Measurements from ENCODE around the gene TMEM130.

TMEM130 gene

DNA sequence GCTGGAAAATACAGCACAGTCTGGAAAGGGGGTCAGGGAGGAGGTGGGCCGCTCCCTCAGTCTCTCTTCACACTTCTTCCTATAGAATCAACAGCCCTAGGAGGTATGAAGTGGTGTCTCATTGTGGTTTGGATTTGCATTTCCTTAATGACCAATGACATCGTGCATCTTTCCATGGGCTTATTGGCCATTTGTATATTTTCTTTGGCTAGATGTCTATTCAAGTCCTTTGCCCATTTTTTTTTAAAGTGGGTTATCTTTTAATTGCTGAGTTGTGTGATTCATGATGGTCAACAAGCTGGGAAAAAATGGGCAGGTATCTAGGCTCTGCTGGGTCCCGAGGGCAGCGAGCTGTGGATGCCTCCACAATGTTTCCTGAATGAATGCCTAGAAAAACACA, 29.1 kb downstream of the TMEM130 start:
- no peak for DNase-seq (ENCODE audit: low spot score)

DNA sequence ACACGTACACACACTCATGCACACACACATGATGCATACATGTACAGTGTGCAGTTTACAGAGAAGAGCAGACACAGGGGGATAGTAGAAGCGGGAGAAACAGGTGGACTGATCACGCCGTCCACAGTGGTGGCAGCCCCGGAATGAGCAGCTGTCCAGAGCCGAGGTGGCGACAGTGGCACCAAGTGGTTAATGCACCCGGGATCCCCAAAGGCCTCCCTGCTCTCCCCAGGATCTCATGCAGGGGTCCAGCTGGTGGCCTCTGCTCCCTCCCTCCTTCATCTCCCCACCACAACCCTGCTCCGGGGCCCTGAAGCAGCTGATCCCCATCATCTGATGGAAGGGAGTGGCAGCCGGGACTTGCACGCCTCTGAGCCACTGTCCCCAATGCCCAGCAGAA, 29.7 kb downstream of the TMEM130 start:
- DNase-seq (ENCODE audit: low spot score) = no peak

DNA sequence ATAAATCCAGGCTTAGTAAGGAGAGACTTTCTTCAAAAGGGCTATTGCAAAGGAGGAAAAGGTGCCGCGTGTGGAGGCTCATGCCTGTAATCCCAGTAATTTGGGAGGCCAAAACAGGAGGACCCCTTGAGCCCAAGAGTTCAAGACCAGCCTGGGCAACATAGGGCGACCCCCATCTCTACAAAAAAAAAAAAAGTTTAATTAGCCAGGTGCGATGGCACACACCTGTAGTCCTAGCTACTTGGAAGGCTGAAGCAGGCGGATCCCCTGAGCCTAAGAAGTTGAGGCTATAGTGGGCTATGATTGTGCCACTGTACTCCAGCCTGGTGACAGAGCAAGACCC, 32.2 kb downstream of the TMEM130 start:
- DNase-seq (ENCODE audit: low spot score) = no peak

DNA sequence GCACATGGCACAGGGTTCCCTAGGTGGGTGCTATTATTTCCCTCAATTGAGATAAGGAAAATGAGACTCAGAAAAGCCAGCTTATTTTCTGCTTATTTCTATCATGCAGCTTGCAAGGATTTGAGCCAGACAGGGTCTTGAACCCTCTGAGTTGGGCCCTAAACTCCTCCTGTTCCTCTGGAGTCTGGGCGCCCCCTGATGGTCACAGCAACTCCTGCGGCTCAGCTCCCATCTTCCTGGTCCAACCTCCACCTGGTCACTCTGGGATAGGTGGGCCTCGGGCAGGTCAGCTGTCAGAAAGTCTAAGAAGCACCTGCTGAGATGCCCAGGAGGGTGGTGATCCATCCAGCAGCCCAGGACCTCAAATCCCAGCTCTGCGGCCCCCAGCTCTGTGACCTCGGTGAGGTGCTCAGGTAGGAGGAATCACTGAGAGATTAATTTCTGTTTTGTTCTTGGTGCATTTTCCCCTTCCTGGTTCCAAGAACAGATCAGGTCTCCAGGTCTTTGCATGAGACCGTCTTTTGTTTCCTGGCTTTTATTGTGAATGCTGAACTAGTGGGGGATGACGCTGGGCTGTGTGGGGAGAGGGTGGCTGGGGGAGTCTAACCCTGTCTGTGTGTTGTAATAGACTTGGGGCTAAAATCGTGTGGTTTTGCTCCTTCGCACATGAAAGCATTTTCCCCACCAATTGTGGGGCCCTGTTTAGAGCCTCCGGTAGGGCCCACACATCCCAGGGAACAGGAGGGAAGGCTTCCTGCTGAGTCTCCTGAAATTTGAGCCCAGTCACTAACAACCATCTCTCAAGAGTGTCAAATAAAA, 32.8 kb downstream of the TMEM130 start:
- no peak for DNase-seq (ENCODE audit: low spot score)

DNA sequence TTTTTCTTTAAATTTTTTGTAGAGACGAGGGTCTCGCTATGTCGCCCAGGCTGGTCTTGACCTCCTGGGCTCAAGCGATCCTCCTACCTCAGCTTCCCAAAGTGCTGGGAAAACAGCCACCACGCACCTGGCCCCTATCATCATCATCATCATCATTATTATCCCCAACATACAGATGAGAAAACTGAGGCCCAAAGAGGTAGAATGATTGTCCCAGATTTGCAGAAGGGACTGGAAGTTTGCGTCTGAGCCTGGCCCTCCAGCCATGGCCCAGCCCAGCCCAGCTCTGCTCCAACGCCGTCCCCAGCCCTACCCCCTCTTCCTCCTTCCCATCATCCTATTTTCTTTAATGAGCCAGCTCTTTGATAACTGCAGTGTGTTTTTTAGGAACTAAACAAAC, 34.9 kb downstream of the TMEM130 start:
- DNase-seq (ENCODE audit: low spot score) = no peak

DNA sequence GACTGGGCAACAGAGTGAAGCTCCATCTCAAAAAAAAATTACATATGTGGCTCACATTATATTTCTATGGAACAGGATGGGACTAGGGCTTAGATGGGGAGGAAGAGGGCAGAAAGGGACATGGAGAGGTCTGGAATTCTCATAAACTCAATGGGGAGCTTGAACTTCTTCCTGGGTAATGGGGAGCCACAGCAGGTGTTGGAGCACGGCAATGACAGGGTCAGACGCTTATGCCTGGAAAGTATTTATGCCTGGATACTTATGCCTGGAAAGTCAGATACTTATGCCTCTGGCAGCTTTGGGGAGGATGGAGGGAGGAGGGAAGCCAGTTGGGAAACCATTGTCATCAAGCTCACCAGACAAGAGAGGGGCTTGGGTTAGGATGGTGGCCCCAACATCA, 36.8 kb downstream of the TMEM130 start:
- DNase-seq (ENCODE audit: low spot score) = no peak

DNA sequence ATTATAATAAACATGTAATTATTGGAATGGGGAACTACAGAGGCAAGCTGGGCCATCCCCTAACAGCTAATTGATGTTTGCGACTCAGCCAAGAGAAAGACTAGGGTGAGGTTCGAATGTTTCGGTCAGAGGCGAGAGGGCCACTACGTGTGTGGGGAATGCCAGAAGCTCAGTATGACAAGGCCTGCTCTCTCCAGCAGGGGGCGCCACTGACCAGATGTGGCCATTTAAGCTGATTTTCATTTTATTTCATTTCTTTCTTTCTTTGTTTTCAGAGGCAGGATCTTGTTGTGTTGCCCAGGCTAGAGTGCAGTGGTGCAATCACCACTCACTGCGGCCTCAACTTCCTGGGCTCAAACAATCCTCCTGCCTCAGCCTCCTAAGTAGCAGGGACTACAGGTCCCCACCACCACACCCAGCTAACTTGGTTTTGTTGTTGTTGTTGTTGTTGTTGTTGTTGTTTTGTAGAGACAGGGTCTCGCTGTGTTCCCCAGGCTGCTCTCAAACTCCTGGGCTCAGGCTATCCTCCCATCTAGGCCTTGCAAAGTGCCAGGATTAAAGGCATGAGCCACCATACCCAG, 38.1 kb downstream of the TMEM130 start:
- DNase-seq (ENCODE audit: low spot score) = peak; percentile 29

DNA sequence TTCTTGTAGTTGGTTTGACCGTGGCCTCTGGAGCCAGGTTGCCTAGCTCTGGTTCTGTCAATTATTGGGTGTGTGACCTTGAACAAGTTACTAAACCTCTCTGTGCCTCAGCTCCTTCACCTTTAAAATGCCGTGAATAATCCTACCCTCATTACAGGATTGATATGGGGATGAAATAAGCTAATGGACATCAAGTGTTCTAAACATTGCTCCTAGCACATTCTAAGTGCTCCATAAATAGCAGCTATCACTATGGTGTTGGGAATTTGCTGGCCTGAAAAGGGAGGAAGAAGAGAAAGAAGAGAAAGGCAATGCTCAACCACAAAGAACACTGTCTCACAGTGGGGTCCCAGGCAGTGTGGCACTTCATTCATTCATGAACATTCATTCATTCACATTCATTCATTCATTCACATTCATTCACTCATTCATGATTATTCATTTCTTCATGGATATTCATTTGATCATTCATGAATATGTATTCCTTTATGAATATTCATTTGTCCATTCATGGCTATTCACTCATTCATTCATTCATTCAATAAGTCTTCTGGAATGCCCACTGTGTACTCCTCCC, 38.8 kb downstream of the TMEM130 start:
- no peak for DNase-seq (ENCODE audit: low spot score)

DNA sequence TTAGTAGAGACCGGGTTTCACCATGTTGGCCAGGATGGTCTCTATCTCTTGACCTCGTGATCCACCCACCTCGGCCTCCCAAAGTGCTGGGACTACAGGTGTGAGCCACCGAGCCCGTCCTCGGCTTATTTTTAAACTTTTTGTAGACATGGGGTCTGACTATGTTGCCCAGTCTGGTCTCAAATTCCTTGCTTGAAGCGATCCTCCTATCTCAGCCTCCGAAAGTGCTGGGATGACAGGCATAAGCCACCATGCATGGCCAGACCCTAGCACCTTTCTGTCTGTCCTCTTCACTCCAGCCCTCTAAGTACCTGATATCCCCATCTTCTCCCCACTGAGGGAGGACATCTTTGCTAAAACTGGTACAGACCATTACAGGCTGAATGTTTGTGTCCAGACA, 41.4 kb downstream of the TMEM130 start:
- no peak for DNase-seq (ENCODE audit: low spot score)

DNA sequence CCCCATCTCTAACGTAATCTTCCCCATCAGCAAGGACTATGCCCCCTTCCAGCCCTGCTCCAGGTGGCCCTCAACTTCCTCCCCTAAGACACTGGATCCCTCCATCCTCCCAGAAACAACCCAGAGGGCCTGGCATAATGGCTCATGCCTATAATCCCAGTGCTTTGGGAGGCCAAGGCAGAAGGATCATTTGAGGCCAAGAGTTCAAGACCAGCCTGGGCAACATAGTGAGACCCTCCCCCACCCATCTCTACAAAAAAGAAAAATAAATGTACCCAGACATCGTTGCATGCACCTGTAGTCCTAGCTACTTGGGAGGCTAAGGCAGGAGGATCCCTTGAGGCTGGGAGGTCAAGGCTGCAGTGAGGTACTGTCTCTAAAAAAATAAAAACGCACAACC, 42.6 kb downstream of the TMEM130 start:
- no peak for DNase-seq (ENCODE audit: low spot score)

DNA sequence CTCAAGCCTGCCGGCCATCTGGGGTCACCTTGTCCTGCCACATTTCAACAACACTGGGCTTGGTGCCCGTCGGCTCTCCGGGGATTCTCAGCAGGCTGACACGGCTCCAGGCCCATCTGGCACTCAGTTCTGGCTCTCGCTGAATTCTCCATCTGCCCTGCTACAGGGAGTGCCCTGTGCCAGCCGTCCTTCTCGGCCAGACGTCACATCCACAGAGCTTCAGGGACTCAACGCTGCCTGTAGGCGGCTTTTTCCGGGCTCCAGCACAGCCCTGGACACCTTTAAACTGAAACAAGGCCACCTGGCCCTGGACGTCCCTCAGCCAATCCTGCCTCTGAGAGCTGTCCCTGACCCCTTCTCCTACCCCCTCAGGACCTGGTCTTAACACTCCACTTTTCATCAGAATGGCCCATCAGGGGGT, 43.0 kb downstream of the TMEM130 start:
- peak; percentile 22 for DNase-seq (ENCODE audit: low spot score)

DNA sequence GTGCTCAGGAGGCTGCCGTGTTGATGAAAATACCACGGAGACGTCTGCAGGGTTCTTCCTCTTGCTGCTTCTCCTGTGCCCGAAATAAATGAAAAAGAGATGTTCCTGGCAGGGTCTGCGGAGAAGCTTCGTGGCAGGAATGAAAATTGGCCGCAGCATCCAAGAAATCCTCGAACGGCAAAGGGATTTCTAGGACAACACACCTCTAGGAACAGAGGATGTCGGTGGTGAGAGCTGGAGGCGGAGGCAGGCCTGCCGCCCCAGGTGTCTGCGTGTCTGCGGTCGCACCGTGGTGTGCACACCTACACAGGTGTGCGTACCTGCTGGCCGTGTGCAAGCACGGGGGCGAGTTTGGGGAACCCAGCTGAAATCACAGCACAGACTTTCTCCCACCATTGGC, 43.4 kb downstream of the TMEM130 start:
- DNase-seq (ENCODE audit: low spot score) = no peak

DNA sequence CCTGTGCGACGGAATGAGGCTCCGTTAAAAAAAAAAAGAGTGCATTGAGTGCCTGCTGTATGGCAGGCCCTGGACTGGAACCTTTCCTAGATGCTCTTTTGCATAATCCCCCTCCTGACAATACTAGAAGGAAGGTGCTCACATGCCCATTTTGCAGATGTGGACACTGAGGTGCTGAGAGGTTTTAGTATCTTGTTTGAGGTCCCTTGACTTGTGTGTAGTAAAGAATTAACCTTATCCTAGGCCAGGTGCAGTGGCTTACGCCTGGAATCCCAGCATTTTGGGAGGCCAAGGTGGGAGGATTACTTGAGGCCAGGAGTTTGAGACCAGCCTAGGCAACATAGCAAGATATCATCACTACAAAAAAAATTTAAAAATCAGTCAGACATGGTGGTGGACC, 46.6 kb downstream of the TMEM130 start:
- DNase-seq (ENCODE audit: low spot score) = no peak

DNA sequence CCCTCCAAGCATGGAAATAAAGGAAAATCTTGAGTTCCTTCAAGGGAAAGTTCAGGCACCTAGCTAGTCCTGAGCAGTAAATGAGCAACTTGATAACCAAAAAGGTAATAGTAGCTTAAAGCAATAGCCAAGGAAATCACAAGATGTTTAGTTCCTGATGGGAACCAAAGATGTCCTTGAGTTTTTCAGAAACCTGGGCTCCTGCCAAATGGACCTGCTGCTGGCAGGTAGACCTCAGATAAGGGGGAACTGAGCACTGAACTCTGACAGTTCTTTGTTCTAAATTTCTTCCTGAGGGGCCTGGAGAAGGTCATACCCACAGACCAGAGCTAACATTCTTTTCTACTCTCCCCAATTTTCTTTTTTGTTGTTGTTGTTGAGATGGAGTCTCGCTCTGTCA, 48.5 kb downstream of the TMEM130 start:
- no peak for DNase-seq (ENCODE audit: low spot score)

DNA sequence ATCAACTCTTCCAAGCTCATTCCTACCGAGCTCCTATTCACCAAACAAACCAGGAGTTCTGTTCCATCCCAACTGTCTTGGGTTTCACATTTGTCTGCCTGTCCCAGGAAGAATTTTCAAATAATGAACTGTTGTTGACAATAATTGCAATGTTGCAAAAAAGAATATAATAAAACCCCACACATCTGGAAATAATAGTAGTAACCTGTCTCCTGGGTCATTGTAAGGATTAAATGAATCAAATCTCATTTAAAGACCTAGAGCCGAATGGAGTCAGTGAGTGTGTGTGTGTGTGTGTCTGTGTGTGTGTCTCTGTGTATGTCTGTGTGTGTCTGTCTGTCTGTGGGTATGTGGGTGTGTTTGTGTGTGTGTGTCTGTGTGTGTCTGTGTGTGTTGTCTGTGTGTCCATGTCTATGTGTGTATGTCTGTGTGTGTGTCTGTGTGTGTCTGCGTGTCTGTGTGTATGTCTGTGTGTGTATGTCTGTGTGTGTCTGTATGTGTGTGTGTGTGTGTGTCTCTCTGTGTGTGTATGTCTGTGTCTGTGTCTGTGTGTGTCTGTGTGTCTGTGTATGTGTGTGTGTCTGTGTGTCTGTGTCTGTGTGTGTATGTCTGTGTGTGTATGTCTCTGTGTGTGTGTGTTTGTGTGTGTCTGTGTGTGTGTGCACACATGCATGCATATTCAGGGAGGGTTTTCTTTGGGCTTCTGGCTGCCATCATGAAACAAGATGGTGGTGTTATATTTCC, 52.7 kb downstream of the TMEM130 start:
- no peak for DNase-seq (ENCODE audit: low spot score)

DNA sequence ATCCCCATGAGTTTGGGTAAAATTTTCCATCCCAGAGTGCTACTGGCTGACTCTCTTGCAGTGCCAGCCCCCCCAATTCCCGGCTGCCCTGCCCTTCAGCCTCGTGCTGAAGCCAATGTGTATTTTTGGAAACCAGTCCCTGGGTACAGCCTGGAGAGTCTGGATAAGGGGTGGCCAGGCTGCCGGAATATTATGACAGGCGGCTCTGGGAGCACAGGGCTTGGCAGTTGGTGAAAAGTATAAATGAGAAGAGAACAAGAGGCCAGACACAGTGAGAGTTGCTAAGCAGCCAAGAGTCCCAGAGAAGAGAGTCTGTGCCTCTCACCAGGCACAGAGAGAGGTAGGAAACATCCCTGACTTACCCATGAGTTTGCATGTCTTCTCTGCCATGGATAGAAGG, 53.6 kb downstream of the TMEM130 start:
- DNase-seq (ENCODE audit: low spot score) = no peak

DNA sequence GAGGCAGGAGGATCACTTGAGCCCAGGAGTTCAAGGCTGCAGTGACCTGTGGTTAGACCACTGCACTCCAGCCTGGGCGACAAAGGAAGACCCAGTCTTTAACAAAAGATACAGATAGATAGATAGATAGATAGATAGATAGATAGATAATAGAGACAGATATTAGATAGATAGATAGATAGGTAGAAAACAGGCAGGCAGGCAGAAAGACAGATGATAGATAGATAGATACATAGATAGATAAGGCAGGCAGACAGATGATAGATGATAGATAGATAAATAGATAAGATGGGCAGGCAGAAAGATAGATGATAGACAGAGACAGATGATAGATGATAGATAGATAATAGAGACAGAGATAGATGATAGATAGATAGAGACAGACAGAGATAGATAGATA, 54.5 kb downstream of the TMEM130 start:
- DNase-seq (ENCODE audit: low spot score) = no peak

DNA sequence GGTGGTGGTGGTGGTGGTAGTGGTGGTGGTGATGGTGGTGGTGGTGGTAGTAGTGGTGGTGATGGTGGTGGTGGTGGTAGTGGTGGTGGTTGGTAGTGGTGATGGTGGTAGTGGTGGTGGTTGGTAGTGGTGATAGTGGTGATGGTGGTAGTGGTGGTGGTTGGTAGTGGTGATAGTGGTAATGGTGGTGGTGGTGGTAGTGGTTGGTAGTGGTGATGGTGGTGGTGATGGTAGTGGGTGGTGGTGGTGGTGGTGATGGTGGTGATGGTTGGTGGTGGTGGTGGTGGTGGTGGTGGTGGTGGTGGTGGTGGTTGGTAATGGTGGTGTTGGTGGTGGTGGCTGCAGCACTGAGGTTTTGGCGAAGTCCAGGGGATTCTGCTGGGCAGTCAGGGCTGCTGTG, 58.5 kb downstream of the TMEM130 start:
- DNase-seq (ENCODE audit: low spot score) = no peak

DNA sequence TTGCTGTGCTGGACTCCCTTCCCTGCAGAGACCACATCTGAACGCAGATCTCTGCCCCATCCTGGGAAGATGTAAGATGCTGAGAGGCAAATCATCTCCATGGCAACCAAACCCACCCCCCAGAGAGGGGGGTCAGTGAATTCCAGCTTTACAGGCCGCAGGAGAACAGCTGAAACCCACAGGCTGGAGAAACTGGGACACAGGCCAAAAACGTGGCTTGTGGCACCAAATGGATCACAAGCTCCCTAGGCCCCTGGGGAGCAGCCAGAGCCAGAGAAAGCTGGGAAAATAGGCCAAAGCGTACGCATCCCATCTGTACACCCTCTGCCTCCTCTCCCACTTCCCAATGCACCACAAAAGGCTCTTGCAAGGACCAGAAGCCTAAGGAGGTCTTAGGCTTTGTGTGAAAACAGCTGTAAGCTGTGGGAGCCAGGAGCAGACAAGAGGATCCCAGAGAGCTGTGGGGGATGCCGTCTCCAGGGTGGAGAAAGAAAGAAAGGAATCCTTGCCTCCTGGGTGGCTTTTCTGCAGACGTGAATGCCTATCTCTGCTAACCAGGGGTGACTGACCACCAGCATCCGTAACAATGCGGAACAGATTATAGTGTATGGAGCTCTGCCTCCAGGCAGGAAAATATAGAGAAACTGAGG, 59.5 kb downstream of the TMEM130 start:
- no peak for DNase-seq (ENCODE audit: low spot score)

DNA sequence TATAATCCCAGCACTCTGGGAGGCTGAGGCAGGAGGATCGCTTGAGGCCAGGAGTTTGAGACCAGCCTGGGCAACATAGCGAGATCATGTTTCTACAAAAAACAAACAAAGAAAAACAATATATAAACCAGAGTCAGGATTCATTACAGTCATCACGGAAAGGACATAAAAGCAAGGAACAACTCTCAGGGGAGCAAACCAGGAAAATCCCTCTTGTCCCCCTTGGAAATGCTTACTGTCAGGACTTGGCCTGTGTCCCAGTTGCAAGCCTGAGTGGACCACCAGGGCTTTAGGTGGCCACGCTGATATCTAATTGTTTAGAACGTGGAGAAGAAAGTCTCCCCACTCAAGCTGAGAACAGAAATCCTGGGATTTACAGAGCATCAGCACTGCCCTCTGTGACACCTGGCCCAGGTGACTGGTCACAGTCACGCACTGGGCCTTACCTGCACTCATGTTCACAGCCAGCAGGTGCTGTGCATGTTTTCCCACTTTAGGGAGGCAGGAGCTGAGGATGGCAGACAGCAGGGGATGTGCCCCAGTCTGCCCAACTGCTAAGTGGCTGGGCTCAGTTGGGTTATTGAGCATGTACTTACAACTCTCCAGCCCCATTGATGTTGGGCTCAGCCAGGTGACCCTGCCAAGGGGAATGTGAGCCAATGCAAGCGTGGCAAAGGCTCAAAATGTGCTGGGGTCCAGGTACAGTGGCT, 60.9 kb downstream of the TMEM130 start:
- DNase-seq (ENCODE audit: low spot score) = no peak

DNA sequence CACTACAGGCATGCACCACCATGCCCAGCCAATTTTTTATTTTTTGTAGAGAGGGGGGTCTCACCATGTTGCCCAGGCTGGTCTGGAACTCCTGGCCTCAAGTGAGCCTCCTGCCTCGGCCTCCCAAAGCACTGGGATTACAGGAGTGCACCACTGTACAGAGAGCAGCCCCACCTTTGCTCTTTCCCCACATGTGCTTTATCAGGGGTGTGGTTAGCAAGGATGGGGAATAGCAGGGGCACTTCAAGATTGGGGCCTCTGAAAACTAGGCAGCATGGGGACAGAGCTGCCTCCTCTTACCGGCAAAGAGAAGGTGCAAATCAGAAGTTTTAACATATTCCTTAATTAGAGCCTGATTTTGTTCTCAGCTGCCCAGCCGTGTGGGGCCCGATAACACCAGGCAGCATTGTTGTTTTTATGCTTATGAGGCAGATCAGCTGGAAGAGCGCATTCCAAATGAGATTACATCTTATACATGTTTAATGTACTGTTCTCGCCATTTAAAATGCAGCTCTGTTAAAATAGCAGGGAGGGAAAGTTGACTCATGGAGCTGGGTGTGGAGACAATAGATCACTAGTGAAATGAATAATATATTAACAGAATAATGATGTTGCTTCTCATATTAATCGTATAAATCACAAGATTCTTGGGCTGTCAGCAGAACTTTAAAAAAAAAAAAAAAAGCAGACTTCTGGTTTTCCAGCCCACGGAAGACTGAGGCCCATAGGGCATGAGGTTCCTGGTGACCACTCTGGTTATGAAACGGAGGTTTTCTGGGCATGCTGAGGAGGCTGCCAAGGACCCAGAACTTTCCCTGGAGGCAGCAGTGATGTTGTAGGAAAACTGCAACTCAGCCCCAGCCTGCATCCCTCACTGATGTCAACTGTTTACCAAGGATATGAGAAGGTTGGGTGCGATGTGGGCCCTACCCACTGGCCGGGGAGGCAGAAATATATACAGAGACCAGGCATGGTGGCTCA, 62.5 kb downstream of the TMEM130 start:
- no peak for DNase-seq (ENCODE audit: low spot score)

Data from AG08396 (cell line).